IPS DF 19.7 (cell line): Measurements from ENCODE around the gene FNTB.
"Not testable (repeated sequence)": the region's sequence is repeated elsewhere in the genome, so short reads cannot be mapped to it uniquely, and the experiment has no call there.

Experiments used
- DNase-seq: peaks from one replicate; pipeline ENCODE4 v3.0.0-alpha.2; 2013; ENCODE audit warnings: low read depth, low spot score

The FNTB gene

DNA sequence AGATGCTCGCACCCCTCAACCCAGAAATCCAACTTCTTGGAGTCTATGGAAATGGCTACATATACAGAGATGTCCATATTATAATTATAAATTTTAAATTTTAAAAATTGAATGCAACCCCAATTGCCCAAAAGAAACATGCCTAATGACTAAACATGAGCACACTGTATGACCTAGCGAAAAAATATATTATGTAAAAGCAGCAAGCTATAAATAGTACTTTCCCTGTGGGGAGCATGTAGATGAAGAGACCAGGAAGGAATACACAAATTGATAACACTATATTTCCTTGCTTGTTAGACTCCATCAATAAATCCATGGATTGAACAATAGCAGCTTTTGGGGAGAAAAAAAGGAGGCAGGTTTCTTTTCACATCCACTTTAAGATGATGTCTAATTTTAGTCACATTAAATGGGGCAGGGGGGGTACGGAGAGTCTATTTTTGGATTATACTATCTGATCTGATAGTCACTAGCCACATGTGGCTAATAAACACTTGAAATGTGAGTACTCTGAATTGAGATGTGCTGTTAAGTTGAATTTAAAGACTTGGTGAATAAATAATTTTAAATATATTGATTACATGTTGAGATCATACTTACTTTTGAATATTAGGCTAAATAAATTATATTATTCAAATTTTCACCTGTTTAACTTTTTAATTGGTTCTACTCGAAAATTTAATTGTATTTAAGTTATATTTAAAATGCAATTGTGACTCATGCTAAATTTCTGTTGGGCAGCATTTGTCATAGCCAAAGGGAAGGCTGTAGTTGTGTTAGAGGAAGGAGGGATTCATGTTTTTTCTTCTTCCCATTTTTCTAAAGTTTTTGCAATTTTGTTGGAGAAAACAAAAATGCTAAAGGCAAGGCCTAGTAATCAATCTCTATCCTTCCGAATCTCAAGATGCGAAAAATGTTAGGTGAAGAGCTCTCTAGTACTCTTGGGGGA is 98.1 kb downstream of the FNTB start:
- DNase-seq: no peak

DNA sequence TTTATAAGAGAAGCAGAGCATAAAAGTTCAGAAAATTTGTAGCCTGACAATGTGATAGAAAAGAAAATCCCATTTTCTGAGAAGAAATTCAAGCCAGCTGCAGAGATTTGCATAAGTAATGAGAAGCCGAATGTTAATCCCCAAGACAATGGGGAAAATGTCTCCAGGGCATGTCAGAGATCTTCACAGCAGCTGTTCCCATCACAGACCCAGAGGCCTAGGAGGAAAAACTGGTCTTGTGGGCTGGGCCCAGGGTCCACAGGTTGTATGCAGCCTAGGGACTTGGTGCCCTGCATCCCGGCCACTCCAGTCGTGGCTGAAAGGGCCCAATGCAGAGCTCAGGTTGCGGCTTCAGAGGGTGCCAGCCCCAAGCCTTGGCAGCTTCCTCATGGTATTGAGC is 100.0 kb downstream of the FNTB start:
- not testable (repeated sequence) for DNase-seq

DNA sequence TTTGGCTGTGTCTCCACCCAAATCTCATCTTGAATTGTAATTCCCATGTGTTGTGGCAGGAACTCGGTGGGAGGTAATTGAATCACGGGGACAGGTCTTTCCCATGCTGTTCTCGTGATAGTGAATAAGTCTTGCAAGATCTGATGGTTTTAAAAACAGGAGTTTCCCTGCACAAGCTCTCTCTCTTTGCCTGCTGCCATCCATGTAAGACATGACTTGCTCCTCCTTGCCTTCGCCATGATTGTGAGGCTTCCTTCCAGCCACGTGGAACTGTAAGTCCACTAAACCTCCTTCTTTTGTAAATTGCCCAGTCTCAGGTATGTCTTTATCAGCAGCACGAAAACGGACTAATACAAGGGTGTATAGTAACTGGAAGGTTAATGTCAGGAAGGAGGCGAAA is 101.1 kb downstream of the FNTB start:
- not testable (repeated sequence) for DNase-seq

- no peak for DNase-seq
Measured at GRCh38 chr14:65092349-65092748, 105.7 kb downstream of the FNTB start.

DNA sequence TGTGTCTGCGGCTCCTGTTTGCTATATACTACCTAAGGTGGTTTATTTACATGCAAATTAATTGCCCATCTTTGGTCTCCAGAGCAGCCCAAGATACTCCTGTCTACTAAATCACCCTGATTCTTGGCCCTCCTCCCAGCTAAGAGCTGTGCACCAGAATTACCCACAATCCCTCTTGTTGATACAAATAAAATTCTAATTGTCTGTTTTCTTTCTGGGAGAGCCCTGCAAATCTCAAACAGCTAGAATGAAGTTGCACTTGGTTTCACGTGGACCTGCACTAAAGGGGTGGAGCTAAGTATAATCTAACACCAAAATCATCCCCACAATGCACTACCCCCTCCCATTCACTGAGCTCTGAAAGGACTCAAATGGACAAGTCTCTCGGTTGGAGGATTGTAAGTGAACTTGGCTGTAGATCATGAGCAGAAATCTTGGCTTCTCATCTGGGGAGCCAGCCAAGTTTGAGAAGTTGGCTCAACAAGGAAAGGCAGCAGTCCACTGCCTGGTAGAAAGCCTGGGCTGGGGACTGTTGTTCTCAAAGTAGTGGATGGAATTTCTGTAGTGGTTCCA is 109.0 kb downstream of the FNTB start:
- DNase-seq: no peak

- no peak for DNase-seq
Measured at GRCh38 chr14:65096323-65097089, 109.8 kb downstream of the FNTB start.

DNA sequence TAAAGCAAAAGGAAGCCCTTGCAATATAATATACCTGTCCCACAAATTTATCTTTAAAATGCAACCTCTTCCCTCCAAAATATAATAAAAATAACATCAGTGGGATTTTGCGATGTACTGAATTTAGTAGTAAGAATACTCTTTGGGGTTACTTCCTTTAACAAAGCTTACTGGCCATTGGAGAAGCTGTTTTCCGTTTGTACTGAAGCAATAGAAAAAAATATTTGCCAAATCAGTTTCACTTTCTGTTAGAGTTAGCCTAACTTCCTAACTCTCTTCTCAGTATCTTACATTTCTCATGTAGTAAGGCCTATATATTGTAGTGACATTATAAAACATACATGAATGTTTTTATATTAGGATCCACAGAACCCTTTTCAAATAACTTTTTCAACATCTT is 111.9 kb downstream of the FNTB start:
- DNase-seq: no peak

- no peak for DNase-seq
Measured at GRCh38 chr14:65100922-65101541, 114.3 kb downstream of the FNTB start.

DNA sequence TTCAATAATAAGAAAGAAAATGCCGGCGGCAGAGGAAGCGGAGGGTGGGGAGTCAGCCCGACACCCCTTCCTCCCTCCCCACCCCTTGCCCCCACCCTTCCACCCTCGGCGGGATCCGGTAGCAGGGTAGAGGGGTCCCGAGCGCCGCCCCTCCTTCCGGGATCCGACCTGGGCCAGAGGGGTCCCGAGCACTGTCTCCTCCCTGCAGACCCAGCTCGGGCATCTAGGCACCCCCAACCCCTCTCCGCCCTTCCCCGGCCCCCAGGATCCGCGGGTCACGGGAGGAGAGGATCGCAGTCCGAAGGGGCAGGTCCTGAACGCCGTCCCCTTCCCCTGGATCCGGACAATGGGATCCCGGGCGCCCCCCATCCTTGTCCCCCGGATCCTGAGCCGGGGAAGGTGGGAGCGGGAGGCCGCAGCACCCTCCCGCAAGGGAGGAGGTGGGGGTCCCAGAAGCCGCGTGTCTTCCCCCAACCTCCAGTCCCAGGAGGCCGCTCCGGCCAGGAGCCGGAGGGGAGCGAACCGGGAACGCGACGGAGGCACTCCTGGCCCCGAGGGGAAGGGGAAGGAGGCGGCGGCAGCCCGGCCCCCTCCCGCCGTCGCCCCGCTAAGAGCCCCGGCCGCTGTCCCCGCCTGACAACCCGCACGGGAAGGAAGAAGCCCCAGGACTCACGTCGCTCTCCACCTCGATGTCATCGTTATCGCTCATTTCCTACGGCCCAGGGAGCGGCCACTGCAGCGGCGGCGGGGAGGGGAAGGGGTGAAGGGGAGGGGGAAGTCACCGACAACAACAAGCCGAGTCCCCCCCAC is 115.1 kb downstream of the FNTB start:
- no peak for DNase-seq

DNA sequence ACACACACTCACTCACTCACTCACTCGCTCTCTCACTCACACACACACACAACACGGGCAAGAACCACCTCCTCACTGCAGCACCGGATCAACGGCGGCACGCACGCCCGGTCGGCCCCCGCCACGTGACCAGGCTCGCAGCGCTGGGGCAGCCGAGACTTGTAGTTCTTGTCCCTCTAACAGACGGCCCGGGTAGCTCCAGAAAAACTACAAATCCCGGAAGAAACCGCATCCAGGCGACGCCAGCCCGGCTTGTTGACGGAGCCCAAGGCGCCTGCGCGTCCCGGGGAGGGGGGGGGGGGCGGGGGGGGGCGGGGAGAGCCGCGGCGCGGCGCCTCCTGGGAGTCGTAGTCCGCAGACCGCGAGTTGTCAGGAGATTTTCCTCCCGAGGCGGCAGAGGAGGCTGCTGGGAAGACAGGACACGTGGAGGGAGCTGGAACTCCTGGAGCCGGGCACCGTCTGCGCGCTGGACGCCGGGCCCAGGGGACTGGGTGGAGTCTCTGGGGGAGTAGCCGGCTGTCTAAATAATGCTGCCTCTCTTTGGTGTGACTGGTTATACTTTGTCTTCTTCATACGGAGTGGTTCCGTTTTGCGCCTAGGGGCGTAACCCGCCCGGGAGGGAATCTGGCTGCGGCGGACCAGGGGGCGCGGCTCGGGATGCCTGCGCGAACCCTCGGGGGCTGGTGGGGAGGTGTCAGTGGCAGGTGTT is 115.9 kb downstream of the FNTB start, which contains the start of gene MAX:
TSS of gene MAX (minus strand) at position 77 of the 709 bp plus-strand sequence. CDS start 178 bp downstream, outside the sequence.
- peak; percentile 94 for DNase-seq

GRCh38 chr14:65103150-65103760 is 116.6 kb downstream of the FNTB start:
- DNase-seq: no peak

- DNase-seq: no peak
Measured at GRCh38 chr14:65104791-65105190, 118.1 kb downstream of the FNTB start.

DNA sequence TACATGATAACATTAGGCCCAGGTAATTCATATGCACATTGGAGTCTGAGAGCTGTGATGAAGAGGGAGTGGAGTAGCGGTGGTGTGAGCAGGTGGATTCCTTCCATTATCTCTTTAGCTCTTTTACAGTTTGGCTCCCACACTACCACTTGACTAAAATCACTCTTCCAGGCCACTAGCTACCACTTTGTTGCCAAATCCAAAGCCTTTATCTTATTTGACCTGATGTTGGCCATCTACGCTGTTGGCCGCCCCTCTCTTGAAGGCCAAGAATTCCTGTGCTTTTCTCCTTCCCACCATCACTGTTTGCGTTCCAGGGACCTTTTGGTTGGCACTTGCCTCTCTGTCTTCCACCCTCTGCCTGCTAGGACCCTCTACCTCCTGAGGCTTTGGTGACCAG is 119.6 kb downstream of the FNTB start:
- no peak for DNase-seq

DNA sequence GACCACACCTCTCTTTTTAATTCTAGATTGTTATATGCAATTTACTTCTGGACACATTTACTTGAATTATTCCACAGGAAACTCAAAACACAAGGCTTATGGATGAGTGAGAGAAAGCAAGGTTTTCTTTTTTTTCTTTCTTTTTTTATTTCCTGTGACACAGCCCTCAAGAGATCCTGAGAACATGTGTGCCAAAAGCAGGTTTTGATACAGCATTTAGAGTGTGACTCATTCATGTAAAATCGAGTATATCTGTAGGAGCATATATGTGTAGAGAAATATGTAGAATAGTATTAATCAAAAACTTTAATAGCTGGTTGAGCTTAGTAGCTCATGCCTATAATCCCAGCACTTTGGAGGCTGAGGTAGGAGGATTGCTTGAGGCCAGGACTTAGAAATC is 120.0 kb downstream of the FNTB start:
- no peak for DNase-seq

DNA sequence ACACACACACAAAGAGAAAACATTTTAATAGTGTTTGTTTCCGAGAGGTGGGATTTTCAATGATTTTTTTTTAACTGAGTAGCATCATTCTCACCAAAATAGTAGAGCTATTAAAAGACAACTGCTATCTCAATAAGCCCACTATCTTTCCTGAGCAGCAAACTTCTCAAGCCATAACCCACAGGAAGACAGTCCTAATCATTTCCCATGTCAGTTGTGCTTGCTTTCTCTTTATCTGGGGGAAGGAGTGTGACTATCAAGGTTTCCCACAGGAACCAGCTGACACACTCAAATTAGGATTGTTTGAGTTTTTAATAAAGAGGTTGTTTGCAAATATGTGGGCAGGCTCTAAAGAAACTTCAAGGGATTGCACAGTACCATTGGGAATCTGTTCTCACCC is 120.5 kb downstream of the FNTB start:
- no peak for DNase-seq

- no peak for DNase-seq
Measured at GRCh38 chr14:65109357-65109756, 122.7 kb downstream of the FNTB start.

DNA sequence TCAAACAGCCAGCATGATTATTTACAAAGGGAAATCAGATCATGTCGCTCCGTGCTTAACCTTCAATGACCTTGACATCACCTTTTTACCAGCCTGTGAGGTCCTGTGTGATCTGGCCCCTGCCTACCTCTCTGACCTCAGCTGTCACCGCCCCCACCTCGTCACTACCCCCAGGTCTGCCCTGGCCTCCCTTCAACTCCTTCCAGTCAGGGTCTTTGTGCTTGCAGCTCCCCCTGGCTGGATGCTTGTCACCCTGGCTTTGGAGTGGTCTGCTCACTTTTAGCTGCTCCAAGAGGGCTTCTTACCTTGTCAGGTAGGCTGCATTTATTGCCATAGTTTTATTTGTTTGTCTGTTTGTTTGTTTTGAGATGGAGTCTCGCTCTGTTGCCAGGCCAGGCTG is 123.8 kb downstream of the FNTB start:
- DNase-seq: peak; percentile 25
